GM12878 (cell line): ENCODE measurements around the gene HIC1. TPM values are rescaled to one million over a fixed set of nuclear protein-coding genes. Genes with fewer than 3 reads are reported as not detected.
A peak's percentile ranks its signal among the peaks of the same experiment; 100 is the strongest.

Experiments
- BACH1 ChIP-seq: fragments of 450-650 bp; IDR thresholded peaks from 2 replicates; pipeline ENCODE4 v1.6.1; 2017; ENCODE audit warnings: mild to moderate bottlenecking, borderline replicate concordance
- CBX3 ChIP-seq: fragments of 200-600 bp; sonication (generic); IDR thresholded peaks from 2 replicates; pipeline ENCODE4 v1.6.1; 2016; ENCODE audit warnings: low read depth, borderline replicate concordance
- CEBPB ChIP-seq, 2 experiments: fragments of 150-350 bp in 1 of 2; IDR thresholded peaks; 2 replicates each; pipeline ENCODE4 v1.6.1; 2012 to 2014; ENCODE audit warnings: low read depth in 2 of 2, low read length in 2 of 2, borderline replicate concordance in 1 of 2, inconsistent platforms in 1 of 2
- EED ChIP-seq: sonication (generic); IDR thresholded peaks from 2 replicates; pipeline ENCODE4 v1.6.1; 2016; ENCODE audit warnings: antibody characterized with exemption, low read depth
- ESRRA ChIP-seq: IDR thresholded peaks from 2 replicates; pipeline ENCODE4 v1.6.1; 2012; ENCODE audit warnings: mild to moderate bottlenecking, low read length, improper control_type of control experiment
- HCFC1 ChIP-seq: fragments of 150-350 bp; IDR thresholded peaks from 2 replicates; pipeline ENCODE4 v1.6.1; 2014; ENCODE audit warnings: low read length
- JUNB ChIP-seq: IDR thresholded peaks from 2 replicates; pipeline ENCODE4 v1.6.1; 2016; ENCODE audit warnings: antibody characterized with exemption, mild to moderate bottlenecking
- MTA2 ChIP-seq: fragments of 450-650 bp; IDR thresholded peaks from 2 replicates; pipeline ENCODE4 v1.6.1; 2016; ENCODE audit warnings: low read depth, mild to moderate bottlenecking, moderate library complexity
- MYC ChIP-seq: IDR thresholded peaks from 2 replicates; pipeline ENCODE4 v1.6.1; 2011; ENCODE audit warnings: mild to moderate bottlenecking, low read length, moderate library complexity, inconsistent platforms; ENCODE audit not compliant: insufficient read depth, insufficient replicate concordance, insufficient read length, severe bottlenecking
- NFYA ChIP-seq: IDR thresholded peaks from 2 replicates; pipeline ENCODE4 v1.6.1; 2011; ENCODE audit warnings: low read depth, mild to moderate bottlenecking, low read length, improper control_type of control experiment, borderline replicate concordance
- NR2C2 ChIP-seq: IDR thresholded peaks from 2 replicates; pipeline ENCODE4 v1.6.1; 2011; ENCODE audit warnings: borderline replicate concordance, low read depth; ENCODE audit not compliant: control insufficient read depth, insufficient read length
- PKNOX1 ChIP-seq: fragments of 450-650 bp; IDR thresholded peaks from 2 replicates; pipeline ENCODE4 v1.6.1; 2016; ENCODE audit warnings: mild to moderate bottlenecking
- POLR2AphosphoS2 ChIP-seq: IDR thresholded peaks from 2 replicates; pipeline ENCODE4 v1.6.1; 2011; ENCODE audit warnings: low read depth, mild to moderate bottlenecking, low read length, improper control_type of control experiment, moderate library complexity
- PRDM15 ChIP-seq: fragments of 450-650 bp; formaldehyde crosslinking; IDR thresholded peaks from 2 replicates; pipeline ENCODE4 v1.4.0; 2020; ENCODE audit warnings: mild to moderate bottlenecking, moderate library complexity
- SMARCA5 ChIP-seq: fragments of 450-650 bp; IDR thresholded peaks from 2 replicates; pipeline ENCODE4 v1.6.1; 2017; ENCODE audit warnings: mild to moderate bottlenecking
- TARDBP ChIP-seq: IDR thresholded peaks from 2 replicates; pipeline ENCODE4 v1.6.1; 2016; ENCODE audit warnings: borderline replicate concordance
- TCF3 ChIP-seq: IDR thresholded peaks from 2 replicates; pipeline ENCODE4 v1.6.1; 2012; ENCODE audit warnings: low read depth, mild to moderate bottlenecking, low read length, borderline replicate concordance; ENCODE audit not compliant: insufficient read depth
- USF1 ChIP-seq: IDR thresholded peaks from 2 replicates; pipeline ENCODE4 v1.6.1; 2011; ENCODE audit warnings: borderline replicate concordance, low read depth, mild to moderate bottlenecking, moderate library complexity, mixed read lengths, low read length; ENCODE audit not compliant: insufficient read depth; ENCODE audit errors: extremely low read length
- ZNF274 ChIP-seq: IDR thresholded peaks from one replicate; pipeline ENCODE4 v1.8.0; 2011; ENCODE audit not compliant: insufficient read length, insufficient read depth
- ZSCAN29 ChIP-seq: fragments of 450-650 bp; IDR thresholded peaks from 2 replicates; pipeline ENCODE4 v1.6.1; 2017; ENCODE audit warnings: mild to moderate bottlenecking, moderate library complexity
- polyA plus RNA-seq, 11 experiments: library from polyadenylated mRNA; depleted of rRNA in 4 of 11; unstranded in 6 of 11; stranded (reverse) in 5 of 11; fragments of >200 nt; fragmentation: Nextera tagmentation in 4 of 11; fragmentation: Illumina TruSeq in 1 of 11; extraction: Ambion mirVana in 4 of 11; extraction: Trizol in 1 of 11; gene quantifications; 1 replicate in 1 of 11; 2 replicates in 10 of 11; pipeline versions ENCODE4 v1.2.1 to v1.2.3, GENCODE V29; 2011 to 2016; ENCODE audit warnings: inconsistent platforms in 2 of 11, missing spikeins in 2 of 11, low read depth in 1 of 11
- total RNA-seq, 4 experiments: library from RNA; depleted of rRNA in 3 of 4; stranded (reverse); fragments of >200 nt in 3 of 4; fragmentation: Illumina TruSeq in 1 of 4; extraction: Trizol in 1 of 4; gene quantifications; 2 replicates each; pipeline versions ENCODE4 v1.2.1 to v1.2.3, GENCODE V29; 2013 to 2021
- TF ChIP-seq, protein P1 (sequence below): IDR thresholded peaks from 2 replicates; pipeline ENCODE4 v1.6.1; 2011; ENCODE audit warnings: mild to moderate bottlenecking, low read depth, low read length, moderate library complexity; ENCODE audit not compliant: insufficient replicate concordance
- TF ChIP-seq, protein P2 (sequence below): fragments of 450-650 bp; IDR thresholded peaks from 2 replicates; pipeline ENCODE4 v1.6.1; 2018; ENCODE audit warnings: mild to moderate bottlenecking, low read depth, moderate library complexity; ENCODE audit not compliant: partially characterized antibody

Gene HIC1
- total and polyA plus RNA-seq, 10 of the 15 experiments (the other 5 are each of a cell fraction or from before 2014, with no cell fraction given) = 0.11 to 61.1 (median 4.9) TPM

GRCh38 chr17:2083613-2084035 is 28.7 kb downstream of the HIC1 start (continued):
- TF ChIP-seq CEBPB (IDR thresholded peaks at IDR 0.05; ENCODE audit: borderline replicate concordance in 1 of 2, low read depth in 2 of 2, low read length in 2 of 2) = no peak
- TF ChIP-seq USF1 = no peak
- TF ChIP-seq POLR2AphosphoS2 = no peak
- TF ChIP-seq EED = peak; percentile 91
- 0 out of 2 replicates have a peak, but pooled peaks have one; percentile 12 for TF ChIP-seq TARDBP
- no peak for TF ChIP-seq CBX3
- no peak for TF ChIP-seq PKNOX1
- peak; percentile 74 for TF ChIP-seq JUNB
- TF ChIP-seq BACH1 = no peak
- TF ChIP-seq MYC = no peak
- no peak for TF ChIP-seq SMARCA5
- TF ChIP-seq NFYA = no peak
- TF ChIP-seq, protein P1, sequence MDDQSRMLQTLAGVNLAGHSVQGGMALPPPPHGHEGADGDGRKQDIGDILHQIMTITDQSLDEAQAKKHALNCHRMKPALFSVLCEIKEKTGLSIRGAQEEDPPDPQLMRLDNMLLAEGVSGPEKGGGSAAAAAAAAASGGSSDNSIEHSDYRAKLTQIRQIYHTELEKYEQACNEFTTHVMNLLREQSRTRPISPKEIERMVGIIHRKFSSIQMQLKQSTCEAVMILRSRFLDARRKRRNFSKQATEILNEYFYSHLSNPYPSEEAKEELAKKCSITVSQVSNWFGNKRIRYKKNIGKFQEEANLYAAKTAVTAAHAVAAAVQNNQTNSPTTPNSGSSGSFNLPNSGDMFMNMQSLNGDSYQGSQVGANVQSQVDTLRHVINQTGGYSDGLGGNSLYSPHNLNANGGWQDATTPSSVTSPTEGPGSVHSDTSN = no peak
- no peak for TF ChIP-seq ZSCAN29
- no peak for TF ChIP-seq NR2C2
- TF ChIP-seq ZNF274 = no peak
- TF ChIP-seq HCFC1 = no peak
- no peak for TF ChIP-seq PRDM15 (CRISPR knock-in tag)
- 0 out of 2 replicates have a peak, but pooled peaks have one; percentile 21 for TF ChIP-seq TCF3
- no peak for TF ChIP-seq ESRRA
- TF ChIP-seq, protein P2, sequence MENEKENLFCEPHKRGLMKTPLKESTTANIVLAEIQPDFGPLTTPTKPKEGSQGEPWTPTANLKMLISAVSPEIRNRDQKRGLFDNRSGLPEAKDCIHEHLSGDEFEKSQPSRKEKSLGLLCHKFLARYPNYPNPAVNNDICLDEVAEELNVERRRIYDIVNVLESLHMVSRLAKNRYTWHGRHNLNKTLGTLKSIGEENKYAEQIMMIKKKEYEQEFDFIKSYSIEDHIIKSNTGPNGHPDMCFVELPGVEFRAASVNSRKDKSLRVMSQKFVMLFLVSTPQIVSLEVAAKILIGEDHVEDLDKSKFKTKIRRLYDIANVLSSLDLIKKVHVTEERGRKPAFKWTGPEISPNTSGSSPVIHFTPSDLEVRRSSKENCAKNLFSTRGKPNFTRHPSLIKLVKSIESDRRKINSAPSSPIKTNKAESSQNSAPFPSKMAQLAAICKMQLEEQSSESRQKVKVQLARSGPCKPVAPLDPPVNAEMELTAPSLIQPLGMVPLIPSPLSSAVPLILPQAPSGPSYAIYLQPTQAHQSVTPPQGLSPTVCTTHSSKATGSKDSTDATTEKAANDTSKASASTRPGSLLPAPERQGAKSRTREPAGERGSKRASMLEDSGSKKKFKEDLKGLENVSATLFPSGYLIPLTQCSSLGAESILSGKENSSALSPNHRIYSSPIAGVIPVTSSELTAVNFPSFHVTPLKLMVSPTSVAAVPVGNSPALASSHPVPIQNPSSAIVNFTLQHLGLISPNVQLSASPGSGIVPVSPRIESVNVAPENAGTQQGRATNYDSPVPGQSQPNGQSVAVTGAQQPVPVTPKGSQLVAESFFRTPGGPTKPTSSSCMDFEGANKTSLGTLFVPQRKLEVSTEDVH = no peak
- TF ChIP-seq MTA2 = peak; percentile 76
